ENCODE results near the gene GADL1. TPM values are rescaled to one million over a fixed set of nuclear protein-coding genes. Genes with fewer than 3 reads are reported as not detected.

The GADL1 gene
- total RNA-seq, 2 donors from 2014 or later, result not detected

GRCh38 chr3:30847592-30847991 lies 46.9 kb downstream of the GADL1 start:
- Mint-ChIP-seq H3K9me3 (no peaks in the 10 kb centered on the region), H3K27ac (no peak overlapping the region), H3K36me3 (no peaks in the 10 kb centered on the region)
- no peak for DNase-seq (ENCODE audit: low spot score in 2 of 2)
- no peak for ATAC-seq

- Mint-ChIP-seq H3K9me3 (no peaks in the 10 kb centered on the region), H3K27ac (peak overlapping the region in 1 of 2 donors; percentile 88), H3K36me3 (no peaks in the 10 kb centered on the region)
- DNase-seq (ENCODE audit: low spot score in 2 of 2) (no peak), ATAC-seq (no peak)
Measured at GRCh38 chr3:30845606-30846005, 48.9 kb downstream of the GADL1 start.

- DNase-seq (ENCODE audit: low spot score in 2 of 2) (no peak), ATAC-seq (no peak)
- Mint-ChIP-seq H3K36me3 (no peaks in the 10 kb centered on the region), H3K9me3 (no peaks in the 10 kb centered on the region), H3K27ac (no peak overlapping the region)
Measured at GRCh38 chr3:30843877-30844276, 50.6 kb downstream of the GADL1 start.

GRCh38 chr3:30836141-30836540 lies 58.3 kb downstream of the GADL1 start:
- no peak overlapping the region for H3K27ac Mint-ChIP-seq
- H3K36me3 Mint-ChIP-seq, result no peaks in the 10 kb centered on the region
- no peak for ATAC-seq

GRCh38 chr3:30835667-30836066 lies 58.8 kb downstream of the GADL1 start:
- H3K36me3 Mint-ChIP-seq, result no peaks in the 10 kb centered on the region
- DNase-seq (ENCODE audit: low spot score in 2 of 2) (no peak), ATAC-seq (no peak)
- no peak overlapping the region for H3K27ac Mint-ChIP-seq
- H3K9me3 Mint-ChIP-seq, result no peaks in the 10 kb centered on the region

More at GRCh38 chr3:30836141-30836540, 58.3 kb downstream of the GADL1 start:
- no peak for DNase-seq (ENCODE audit: low spot score in 2 of 2)
- H3K9me3 Mint-ChIP-seq, result no peaks in the 10 kb centered on the region

- Mint-ChIP-seq H3K36me3 (no peaks in the 10 kb centered on the region), H3K27ac (no peak overlapping the region), H3K9me3 (no peaks in the 10 kb centered on the region)
- ATAC-seq, result no peak
- no peak for DNase-seq (ENCODE audit: low spot score in 2 of 2)
Measured at GRCh38 chr3:30832961-30833575, 61.4 kb downstream of the GADL1 start.

GRCh38 chr3:30827080-30827479 lies 67.4 kb downstream of the GADL1 start:
- no peaks in the 10 kb centered on the region for H3K9me3 Mint-ChIP-seq
- ATAC-seq (no peak), DNase-seq (ENCODE audit: low spot score in 2 of 2) (no peak)
- no peaks in the 10 kb centered on the region for H3K36me3 Mint-ChIP-seq
- H3K27ac Mint-ChIP-seq, result no peak overlapping the region

- no peak overlapping the region for H3K27ac Mint-ChIP-seq
- ATAC-seq, result no peak
- no peak for DNase-seq (ENCODE audit: low spot score in 2 of 2)
- H3K36me3 Mint-ChIP-seq, result no peaks in the 10 kb centered on the region
- no peaks in the 10 kb centered on the region for H3K9me3 Mint-ChIP-seq
Measured at GRCh38 chr3:30826531-30826942, 67.9 kb downstream of the GADL1 start.

- DNase-seq (ENCODE audit: low spot score in 2 of 2), result no peak
- Mint-ChIP-seq H3K36me3 (no peaks in the 10 kb centered on the region), H3K9me3 (no peaks in the 10 kb centered on the region), H3K27ac (no peak overlapping the region)
- peak in 1 of 2 donors; percentile 56 for ATAC-seq
Measured at GRCh38 chr3:30819067-30819798, 75.2 kb downstream of the GADL1 start.

GRCh38 chr3:30813734-30814133 lies 80.7 kb downstream of the GADL1 start:
- Mint-ChIP-seq H3K36me3 (no peaks in the 10 kb centered on the region), H3K9me3 (no peaks in the 10 kb centered on the region), H3K27ac (no peak overlapping the region)
- ATAC-seq (no peak), DNase-seq (ENCODE audit: low spot score in 2 of 2) (no peak)

GRCh38 chr3:30811151-30811795 lies 83.2 kb downstream of the GADL1 start:
- DNase-seq (ENCODE audit: low spot score in 2 of 2) (no peak), ATAC-seq (no peak)
- H3K36me3 Mint-ChIP-seq, result no peaks in the 10 kb centered on the region
- H3K9me3 Mint-ChIP-seq, result no peaks in the 10 kb centered on the region
- H3K27ac Mint-ChIP-seq, result no peak overlapping the region

GRCh38 chr3:30810625-30811024 lies 83.8 kb downstream of the GADL1 start:
- no peaks in the 10 kb centered on the region for H3K36me3 Mint-ChIP-seq
- H3K9me3 Mint-ChIP-seq, result no peaks in the 10 kb centered on the region
- no peak overlapping the region for H3K27ac Mint-ChIP-seq
- no peak for DNase-seq (ENCODE audit: low spot score in 2 of 2)
- ATAC-seq, result no peak

GRCh38 chr3:30805695-30806094 lies 88.8 kb downstream of the GADL1 start:
- H3K36me3 Mint-ChIP-seq, result no peaks in the 10 kb centered on the region
- ATAC-seq (no peak), DNase-seq (ENCODE audit: low spot score in 2 of 2) (no peak)
- H3K27ac Mint-ChIP-seq, result no peak overlapping the region
- H3K9me3 Mint-ChIP-seq, result no peaks in the 10 kb centered on the region

GRCh38 chr3:30804984-30805383 lies 89.5 kb downstream of the GADL1 start:
- ATAC-seq (no peak), DNase-seq (ENCODE audit: low spot score in 2 of 2) (no peak)
- H3K36me3 Mint-ChIP-seq, result no peaks in the 10 kb centered on the region
- H3K27ac Mint-ChIP-seq, result no peak overlapping the region
- no peaks in the 10 kb centered on the region for H3K9me3 Mint-ChIP-seq

GRCh38 chr3:30795176-30795575 lies 99.3 kb downstream of the GADL1 start:
- ATAC-seq (no peak), DNase-seq (ENCODE audit: low spot score in 2 of 2) (no peak)
- Mint-ChIP-seq H3K36me3 (no peaks in the 10 kb centered on the region), H3K27ac (no peak overlapping the region), H3K9me3 (no peaks in the 10 kb centered on the region)

- no peaks in the 10 kb centered on the region for H3K9me3 Mint-ChIP-seq
- ATAC-seq (no peak), DNase-seq (ENCODE audit: low spot score in 2 of 2) (no peak)
- no peaks in the 10 kb centered on the region for H3K36me3 Mint-ChIP-seq
- no peak overlapping the region for H3K27ac Mint-ChIP-seq
Measured at GRCh38 chr3:30793740-30794139, 100.7 kb downstream of the GADL1 start.

GRCh38 chr3:30790150-30790549 lies 104.3 kb downstream of the GADL1 start:
- ATAC-seq (no peak), DNase-seq (ENCODE audit: low spot score in 2 of 2) (no peak)
- no peak overlapping the region for H3K27ac Mint-ChIP-seq
- H3K9me3 Mint-ChIP-seq, result no peaks in the 10 kb centered on the region
- no peaks in the 10 kb centered on the region for H3K36me3 Mint-ChIP-seq

- no peaks in the 10 kb centered on the region for H3K9me3 Mint-ChIP-seq
- ATAC-seq (no peak), DNase-seq (ENCODE audit: low spot score in 2 of 2) (no peak)
- no peak overlapping the region for H3K27ac Mint-ChIP-seq
- no peaks in the 10 kb centered on the region for H3K36me3 Mint-ChIP-seq
Measured at GRCh38 chr3:30786365-30786764, 108.1 kb downstream of the GADL1 start.

Measured in activated naive CD4-positive, alpha-beta T cell treated with anti-CD3 and anti-CD28 coated beads, Interleukin-2, amount 50 U/mL, for 72 hours (primary cell).